T-cell (primary cell): ENCODE data around the gene CELSR1. TPM values are rescaled to one million over a fixed set of nuclear protein-coding genes. Genes with fewer than 3 reads are reported as not detected.

ENCODE experiments used
- ATAC-seq, 4 experiments: fragments of 200-7000 bp in 3 of 4; fragments of 150-1000 bp in 1 of 4; cut with Tn5 transposase; replicated peaks in 1 of 4; 1 replicate in 3 of 4; 2 replicates in 1 of 4; pipeline ENCODE4 v1.10.0; 2021; ENCODE audit warnings: moderate library complexity in 3 of 4, mild to moderate bottlenecking in 2 of 4, moderate number of reproducible peaks in 1 of 4
- CTCF ChIA-PET, 2 donors: fragments of 300-600 bp; sonication (Branson Sonifier 250); formaldehyde crosslinking; loops; one replicate each; lab custom pipeline; 2022; ENCODE audit warnings: antibody characterized with exemption in 2 of 2; lab: Charles Lee
- POLR2A ChIA-PET, 2 donors: fragments of 300-600 bp; sonication (Branson Sonifier 250); formaldehyde crosslinking; loops; one replicate each; lab custom pipeline; 2022; ENCODE audit warnings: antibody characterized with exemption in 2 of 2; lab: Charles Lee
- DNase-seq, 35 experiments: peaks; one replicate each; pipeline versions ENCODE4 v3.0.0 to v3.0.0-alpha.2; 2013 to 2023
- H3K27ac ChIP-seq: one replicate; pipeline ENCODE4 v1.5.1; 2013; ENCODE audit warnings: low read length
- H3K27me3 ChIP-seq, 2 experiments: replicated peaks in 1 of 2; 1 replicate in 1 of 2; 2 replicates in 1 of 2; pipeline versions ENCODE4 v1.6.1 to v1.7.0; 2013; ENCODE audit warnings: low read length in 1 of 2, mixed read lengths in 1 of 2; ENCODE audit not compliant: control insufficient read depth in 2 of 2, insufficient read depth in 2 of 2; ENCODE audit errors: extremely low read depth in 1 of 2
- H3K36me3 ChIP-seq, 2 donors: 1 replicate in 1 of 2; 2 replicates in 1 of 2; pipeline versions ENCODE4 v1.6.1 to v1.7.0; 2013; ENCODE audit warnings: low read length in 1 of 2; ENCODE audit not compliant: control insufficient read depth in 2 of 2, insufficient read depth in 1 of 2; ENCODE audit errors: extremely low read depth in 1 of 2
- H3K4me1 ChIP-seq, 2 experiments: 1 replicate in 1 of 2; 2 replicates in 1 of 2; pipeline versions ENCODE4 v1.6.1 to v1.7.0; 2013; ENCODE audit warnings: low read length in 2 of 2, mixed read lengths in 1 of 2; ENCODE audit not compliant: insufficient read depth in 2 of 2, control insufficient read depth in 1 of 2; ENCODE audit errors: extremely low read depth in 1 of 2
- H3K4me3 ChIP-seq, 2 donors: 1 replicate in 1 of 2; 2 replicates in 1 of 2; pipeline versions ENCODE4 v1.5.1 to v1.7.0; 2013; ENCODE audit warnings: mild to moderate bottlenecking in 2 of 2, low read length in 1 of 2, moderate library complexity in 1 of 2; ENCODE audit not compliant: control insufficient read depth in 1 of 2; ENCODE audit errors: extremely low read depth in 1 of 2
- H3K9me3 ChIP-seq: 2 replicates; pipeline ENCODE4 v1.7.0; 2013
- H3K27ac Mint-ChIP-seq, 2 donors: one replicate each; pipeline ENCODE4 v1.8.0; 2020 to 2021; ENCODE audit warnings: mild to moderate bottlenecking in 2 of 2, mixed read lengths in 2 of 2
- H3K27me3 Mint-ChIP-seq, 2 donors: one replicate each; pipeline ENCODE4 v1.8.0; 2021 to 2022; ENCODE audit warnings: mixed read lengths in 2 of 2
- H3K36me3 Mint-ChIP-seq: one replicate; pipeline ENCODE4 v1.8.0; 2021; ENCODE audit warnings: mixed read lengths
- H3K4me1 Mint-ChIP-seq, 3 donors: one replicate each; pipeline ENCODE4 v1.8.0; 2020 to 2022; ENCODE audit warnings: mixed read lengths in 3 of 3, mild to moderate bottlenecking in 1 of 3
- H3K4me3 Mint-ChIP-seq, 3 donors: one replicate each; pipeline ENCODE4 v1.8.0; 2020 to 2022; ENCODE audit warnings: mild to moderate bottlenecking in 3 of 3, mixed read lengths in 3 of 3, moderate library complexity in 3 of 3
- H3K9me3 Mint-ChIP-seq, 3 donors: one replicate each; pipeline ENCODE4 v1.8.0; 2020 to 2022; ENCODE audit warnings: mixed read lengths in 3 of 3
- WGBS: methylation state at CpG from one replicate; pipeline ENCODE4 v1.1.5; 2013; ENCODE audit warnings: missing lambda C conversion rate; ENCODE audit not compliant: insufficient coverage; 5-methylcytosine and 5-hydroxymethylcytosine counted together
- total RNA-seq, 35 experiments: library from RNA in 6 of 35; stranded (reverse) in 6 of 35; fragments of 120-200 nt in 1 of 35; gene quantifications; one replicate each; pipeline versions ENCODE4 v1.2.1 to v1.2.4 and lab custom pipeline; 2013 to 2026

Gene CELSR1
- total RNA-seq, 5 donors from 2014 or later (not counting 1 experiment from before 2014, with no cell fraction given): 1.1 to 2.7 (median 1.6) TPM

DNA sequence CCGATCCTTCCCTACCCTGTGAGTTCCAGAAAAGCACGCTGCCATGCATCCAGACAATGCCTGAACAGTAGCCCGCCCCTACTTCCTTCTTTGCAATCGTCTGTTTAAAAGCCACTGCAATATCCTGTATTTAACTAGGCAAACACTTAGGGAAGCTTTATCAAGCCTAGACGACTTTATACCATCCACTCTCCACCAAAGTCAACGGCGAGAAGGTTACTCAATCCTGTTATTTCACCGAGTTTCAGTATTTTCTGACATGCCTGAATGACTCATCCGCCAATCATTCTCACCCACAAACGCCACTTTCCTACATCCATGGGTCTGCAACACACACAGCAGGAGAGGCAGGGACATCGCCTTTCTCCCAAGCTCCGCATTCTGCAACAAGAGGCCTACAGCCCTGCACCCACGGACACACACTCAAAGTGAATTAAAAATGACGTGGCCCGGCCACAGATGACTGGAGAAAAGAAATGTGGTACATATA is 9.3 kb downstream of the CELSR1 start:
- Mint-ChIP-seq H3K27me3 (peaks cover 12 to 28% of the 10 kb centered on the region in 2 donors), H3K4me1 (no peaks in the 10 kb centered on the region), H3K36me3 (no peaks in the 10 kb centered on the region), H3K27ac (no peak overlapping the region), H3K4me3 (no peak overlapping the region), H3K9me3 (no peaks in the 10 kb centered on the region)
- 30% methylated on average over 10 of the region's 15 CpGs for WGBS
- H3K4me3 ChIP-seq: no peak overlapping the region
- no peak overlapping the region for H3K27ac ChIP-seq
- no peaks in the 10 kb centered on the region for H3K36me3 ChIP-seq
- DNase-seq: no peak
- ATAC-seq: no peak
- H3K27me3 ChIP-seq: peaks cover 0 to 33% of the 10 kb centered on the region in 2 experiments
- ChIA-PET POLR2A (no interaction called here), CTCF (no interaction called here)
- H3K4me1 ChIP-seq: no peaks in the 10 kb centered on the region
- no peaks in the 10 kb centered on the region for H3K9me3 ChIP-seq

GRCh38 chr22:46526244-46526839 is 11.1 kb downstream of the CELSR1 start:
- Histone ChIP-seq H3K27me3 (peaks cover 0 to 29% of the 10 kb centered on the region in 2 experiments), H3K27ac (no peak overlapping the region), H3K36me3 (no peaks in the 10 kb centered on the region), H3K4me1 (no peaks in the 10 kb centered on the region), H3K9me3 (no peaks in the 10 kb centered on the region), H3K4me3 (no peak overlapping the region)
- no peak for ATAC-seq
- Mint-ChIP-seq H3K9me3 (no peaks in the 10 kb centered on the region), H3K27ac (no peak overlapping the region), H3K4me3 (no peak overlapping the region), H3K4me1 (no peaks in the 10 kb centered on the region), H3K36me3 (no peaks in the 10 kb centered on the region), H3K27me3 (peaks cover 12 to 23% of the 10 kb centered on the region in 2 donors)
- ChIA-PET CTCF (no interaction called here), POLR2A (no interaction called here)
- 79% methylated on average over 13 of the region's 13 CpGs for WGBS
- no peak for DNase-seq

DNA sequence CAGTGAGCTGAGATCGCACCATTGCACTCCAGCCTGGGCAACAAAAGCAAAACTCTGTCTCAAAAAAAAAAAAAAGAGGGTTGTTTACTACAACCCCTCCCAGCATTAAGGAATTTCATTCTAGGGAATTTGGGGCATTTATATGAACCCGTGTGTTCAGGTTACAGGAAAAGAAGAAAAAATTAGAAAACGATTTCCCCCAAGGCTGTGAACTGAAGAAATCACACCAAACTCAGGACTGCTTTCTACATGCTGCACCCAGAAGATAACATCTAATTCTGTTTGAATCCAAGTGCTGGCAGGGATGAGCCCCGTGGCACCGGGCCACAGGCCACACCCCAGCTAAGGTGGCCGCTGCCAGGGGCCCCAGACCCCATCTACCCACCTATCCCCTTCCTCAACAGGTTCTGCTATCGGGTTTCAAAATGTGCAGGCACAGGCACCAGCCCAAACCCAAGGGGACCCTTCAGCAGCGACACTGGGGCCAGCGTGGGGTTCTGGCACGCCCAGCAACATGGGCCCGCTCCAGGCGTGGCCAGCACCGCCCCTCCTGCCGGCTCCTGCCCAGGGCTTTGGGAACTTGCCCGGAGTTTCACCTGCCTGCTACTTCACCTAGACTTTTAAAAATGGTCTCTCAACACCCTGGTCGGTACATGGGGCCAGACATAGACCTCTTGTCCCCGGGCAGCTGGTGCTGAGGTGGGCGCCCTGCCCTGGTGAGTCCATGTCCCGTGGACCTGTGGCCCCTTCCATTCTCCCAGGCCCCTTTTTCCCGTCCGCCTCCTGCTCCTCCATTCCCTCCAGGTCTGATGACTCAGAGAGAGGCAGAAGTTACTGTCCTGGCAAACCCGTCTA is 11.8 kb downstream of the CELSR1 start:
- Histone ChIP-seq H3K27me3 (peaks cover 0 to 29% of the 10 kb centered on the region in 2 experiments), H3K4me1 (no peaks in the 10 kb centered on the region), H3K9me3 (no peaks in the 10 kb centered on the region), H3K36me3 (no peaks in the 10 kb centered on the region), H3K27ac (no peak overlapping the region), H3K4me3 (no peak overlapping the region)
- no peak for ATAC-seq
- ChIA-PET CTCF (no interaction called here), POLR2A (no interaction called here)
- H3K27ac Mint-ChIP-seq: no peak overlapping the region
- no peaks in the 10 kb centered on the region for H3K9me3 Mint-ChIP-seq
- H3K36me3 Mint-ChIP-seq: no peaks in the 10 kb centered on the region
- H3K4me3 Mint-ChIP-seq: no peak overlapping the region
- H3K4me1 Mint-ChIP-seq: no peaks in the 10 kb centered on the region
- H3K27me3 Mint-ChIP-seq: peaks cover 12 to 23% of the 10 kb centered on the region in 2 donors
- no peak for DNase-seq
- 73% methylated on average over 18 of the region's 22 CpGs for WGBS

- Histone ChIP-seq H3K4me3 (no peak overlapping the region), H3K27me3 (peaks cover 0 to 34% of the 10 kb centered on the region in 2 experiments), H3K36me3 (no peaks in the 10 kb centered on the region), H3K9me3 (no peaks in the 10 kb centered on the region), H3K4me1 (no peaks in the 10 kb centered on the region), H3K27ac (no peak overlapping the region)
- H3K4me3 Mint-ChIP-seq: no peak overlapping the region
- WGBS: 81% methylated on average over 13 of the region's 19 CpGs
- H3K27me3 Mint-ChIP-seq: peaks cover 12 to 23% of the 10 kb centered on the region in 2 donors
- H3K36me3 Mint-ChIP-seq: no peaks in the 10 kb centered on the region
- ATAC-seq (no peak), DNase-seq (no peak)
- no peak overlapping the region for H3K27ac Mint-ChIP-seq
- no peaks in the 10 kb centered on the region for H3K4me1 Mint-ChIP-seq
- ChIA-PET CTCF (no interaction called here), POLR2A (no interaction called here)
- H3K9me3 Mint-ChIP-seq: no peaks in the 10 kb centered on the region
Observed at GRCh38 chr22:46524203-46524740, 13.1 kb downstream of the CELSR1 start.

GRCh38 chr22:46522797-46523196 is 14.6 kb downstream of the CELSR1 start:
- Mint-ChIP-seq H3K27me3 (peaks cover 12 to 21% of the 10 kb centered on the region in 2 donors), H3K4me3 (no peak overlapping the region), H3K9me3 (no peaks in the 10 kb centered on the region), H3K27ac (no peak overlapping the region), H3K4me1 (no peaks in the 10 kb centered on the region), H3K36me3 (no peaks in the 10 kb centered on the region)
- no peaks in the 10 kb centered on the region for H3K36me3 ChIP-seq
- no peak for DNase-seq
- WGBS: 20% methylated on average over 3 of the region's 8 CpGs
- no peak for ATAC-seq
- H3K9me3 ChIP-seq: no peaks in the 10 kb centered on the region
- no peaks in the 10 kb centered on the region for H3K4me1 ChIP-seq
- no peak overlapping the region for H3K4me3 ChIP-seq
- H3K27ac ChIP-seq: no peak overlapping the region
- POLR2A ChIA-PET: no interaction called here
- peaks cover 0 to 35% of the 10 kb centered on the region in 2 experiments for H3K27me3 ChIP-seq
- CTCF ChIA-PET: no interaction called here

DNA sequence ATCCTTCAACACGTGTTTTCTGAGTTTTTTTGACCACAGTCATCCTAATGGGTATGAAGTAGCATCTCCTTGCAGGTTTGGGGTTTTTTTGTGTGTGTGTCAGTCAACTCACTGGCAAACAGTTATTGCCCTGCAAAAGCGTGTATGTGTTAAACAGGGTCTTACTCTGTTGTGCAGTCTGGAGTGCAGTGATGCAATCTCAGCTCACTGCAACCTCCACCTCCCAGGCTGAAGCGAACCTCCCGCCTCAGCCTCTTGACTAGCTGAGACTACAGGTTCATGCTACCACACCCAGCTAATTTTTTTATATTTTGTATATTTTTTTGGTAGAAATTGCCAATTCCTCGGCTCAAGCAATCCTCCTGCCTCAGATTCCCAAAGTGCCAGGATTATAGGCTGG is 15.4 kb downstream of the CELSR1 start:
- no peaks in the 10 kb centered on the region for H3K9me3 ChIP-seq
- no peaks in the 10 kb centered on the region for H3K4me1 Mint-ChIP-seq
- no peaks in the 10 kb centered on the region for H3K36me3 ChIP-seq
- H3K27me3 Mint-ChIP-seq: peaks cover 8 to 16% of the 10 kb centered on the region in 2 donors
- ChIA-PET CTCF (no interaction called here), POLR2A (no interaction called here)
- H3K4me3 Mint-ChIP-seq: no peak overlapping the region
- no peak overlapping the region for H3K4me3 ChIP-seq
- no peak overlapping the region for H3K27ac Mint-ChIP-seq
- DNase-seq: no peak
- 20% methylated on average over 1 of the region's 5 CpGs for WGBS
- H3K27ac ChIP-seq: no peak overlapping the region
- no peaks in the 10 kb centered on the region for H3K4me1 ChIP-seq
- H3K9me3 Mint-ChIP-seq: no peaks in the 10 kb centered on the region
- no peak for ATAC-seq
- H3K36me3 Mint-ChIP-seq: no peaks in the 10 kb centered on the region
- H3K27me3 ChIP-seq: peaks cover 0 to 28% of the 10 kb centered on the region in 2 experiments
